SH-SY5Y (cell line): Measurements from ENCODE around the gene ATN1.

Source experiments
- GATA2 ChIP-seq: IDR thresholded peaks from 2 replicates; pipeline ENCODE4 v1.6.1; 2011; ENCODE audit warnings: mild to moderate bottlenecking, low read depth, low read length
- GATA3 ChIP-seq: IDR thresholded peaks from 2 replicates; pipeline ENCODE4 v1.6.1; 2011; ENCODE audit warnings: low read depth, mild to moderate bottlenecking, low read length, moderate library complexity

DNA sequence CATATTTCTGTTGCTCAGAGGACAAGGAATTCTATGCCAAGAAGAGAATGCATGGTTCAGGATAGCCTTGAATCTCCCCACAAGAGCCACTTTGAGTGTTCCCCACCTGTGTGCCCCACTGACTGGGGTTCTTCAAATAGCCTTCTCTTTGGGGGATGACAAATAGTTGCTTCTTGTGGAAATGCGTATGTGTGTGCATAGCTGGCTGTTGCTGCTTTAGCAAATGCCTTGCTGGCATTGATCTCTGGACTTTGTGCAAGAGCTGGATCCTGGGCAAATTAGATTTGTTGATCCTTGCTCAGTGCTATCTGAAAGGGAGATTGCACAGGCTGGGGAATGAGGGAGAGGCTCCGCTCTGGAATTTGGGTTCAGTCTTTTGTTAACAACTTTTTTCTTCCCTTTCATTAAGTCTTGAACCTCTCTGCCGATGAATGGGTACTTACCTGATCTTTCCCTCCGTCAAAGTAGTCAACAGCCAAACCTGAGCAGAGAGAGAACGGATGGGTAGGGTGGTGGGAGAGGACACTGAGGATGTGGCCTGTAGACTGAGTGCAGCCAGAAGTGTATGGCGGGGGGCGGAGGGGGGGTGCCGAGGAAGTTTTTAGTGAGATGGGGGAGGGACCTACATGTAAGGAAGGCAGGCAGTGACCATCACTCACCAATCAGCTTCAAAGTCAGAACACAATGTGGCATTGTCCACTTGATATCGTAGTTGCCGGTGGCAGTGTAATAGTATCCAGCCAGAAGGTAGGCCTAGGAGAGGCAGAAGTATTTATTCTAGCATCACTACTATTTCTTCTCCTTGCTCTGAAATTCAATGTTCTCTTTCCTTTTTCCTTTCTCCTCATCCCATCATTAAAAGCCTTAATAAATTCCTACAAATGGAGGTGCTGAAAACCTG, 53.6 kb downstream of the ATN1 start:
- TF ChIP-seq GATA2 (no peak), GATA3 (no peak)
